Breast epithelium (tissue), 4 donors: ENCODE results near the gene INPP5E. TPM values are rescaled to one million over a fixed set of nuclear protein-coding genes. Genes with fewer than 3 reads are reported as not detected.

Experiments
- DNase-seq, 2 donors: peaks; one replicate each; pipeline ENCODE4 v3.0.0-alpha.2; 2019; ENCODE audit warnings: low spot score in 2 of 2
- H3K27ac ChIP-seq, 2 donors: fragments of 200-600 bp; sonication (generic) in 1 of 2; one replicate each; pipeline ENCODE4 v1.5.1; 2016 to 2019; ENCODE audit warnings: mild to moderate bottlenecking in 1 of 2
- H3K27me3 ChIP-seq, 2 donors: fragments of 200-600 bp; sonication (generic) in 1 of 2; one replicate each; pipeline versions ENCODE4 v1.5.1 to v1.6.0; 2017 to 2019; ENCODE audit warnings: control low read depth in 1 of 2, mild to moderate bottlenecking in 1 of 2
- H3K36me3 ChIP-seq: fragments of 200-600 bp; one replicate; pipeline ENCODE4 v1.5.1; 2019
- H3K4me1 ChIP-seq, 2 donors: fragments of 200-600 bp; sonication (generic); one replicate each; pipeline ENCODE4 v1.5.1; 2016 to 2019; ENCODE audit warnings: control low read depth in 1 of 2
- H3K4me3 ChIP-seq, 3 donors: fragments of 200-600 bp; sonication (generic); 1 replicate in 2 of 3; 2 replicates in 1 of 3; pipeline ENCODE4 v1.5.1; 2016 to 2019; ENCODE audit warnings: mild to moderate bottlenecking in 3 of 3, moderate library complexity in 2 of 3
- H3K9me3 ChIP-seq, 2 donors: fragments of 200-600 bp; sonication (generic) in 1 of 2; one replicate each; pipeline ENCODE4 v1.5.1; 2016 to 2019; ENCODE audit warnings: control low read depth in 1 of 2
- CTCF ChIP-seq, 3 donors: fragments of 450-650 bp; IDR thresholded peaks; one replicate each; pipeline ENCODE4 v1.5.1; 2016 to 2017; ENCODE audit warnings: antibody characterized with exemption in 3 of 3, mild to moderate bottlenecking in 3 of 3, moderate library complexity in 3 of 3
- POLR2A ChIP-seq: fragments of 450-650 bp; IDR thresholded peaks from one replicate; pipeline ENCODE4 v1.6.1; 2016; ENCODE audit warnings: antibody characterized with exemption, mild to moderate bottlenecking, moderate library complexity
- POLR2AphosphoS5 ChIP-seq, 3 donors: sonication (generic); formaldehyde crosslinking; IDR thresholded peaks; one replicate each; pipeline ENCODE4 v1.6.1; 2017; ENCODE audit warnings: antibody characterized with exemption in 3 of 3
- intact Hi-C: fragments of 100-400 bp; cut with DNase I; formaldehyde crosslinking; loops from one replicate; pipeline ENCODE4 v1.15.1; 2023; ENCODE audit warnings: low total_unique reads
- total RNA-seq, 3 donors: library from RNA; depleted of rRNA; stranded (reverse); fragments of >200 nt; gene quantifications; one replicate each; pipeline ENCODE4 v1.1.0, GENCODE V29; 2016

Gene INPP5E
- total RNA-seq, 3 donors from 2014 or later, result 6.2 to 8.5 (median 8.2) TPM

- Histone ChIP-seq H3K27me3 (no peaks in the 10 kb centered on the region), H3K27ac (no peak overlapping the region), H3K4me1 (no peaks in the 10 kb centered on the region), H3K9me3 (no peaks in the 10 kb centered on the region), H3K36me3 (peaks cover 20% of the 10 kb centered on the region), H3K4me3 (no peak overlapping the region)
- intact Hi-C loops, result no loop called here
- no peak for DNase-seq
- TF ChIP-seq CTCF (IDR thresholded peaks at IDR 0.05) (no peak), POLR2AphosphoS5 (IDR thresholded peaks at IDR 0.05) (no peak), POLR2A (no peak)
Measured at GRCh38 chr9:136465500-136466154, 26.0 kb upstream of the INPP5E start.

GRCh38 chr9:136464241-136464640 lies 24.6 kb upstream of the INPP5E start:
- no peak overlapping the region for H3K4me3 ChIP-seq
- H3K4me1 ChIP-seq, result no peaks in the 10 kb centered on the region
- peaks cover 26% of the 10 kb centered on the region for H3K36me3 ChIP-seq
- no peak for TF ChIP-seq CTCF (IDR thresholded peaks at IDR 0.05)
- TF ChIP-seq POLR2AphosphoS5 (IDR thresholded peaks at IDR 0.05), result no peak
- TF ChIP-seq POLR2A, result no peak
- intact Hi-C loops, result no loop called here
- H3K27ac ChIP-seq, result no peak overlapping the region
- no peaks in the 10 kb centered on the region for H3K27me3 ChIP-seq
- no peak for DNase-seq
- H3K9me3 ChIP-seq, result no peaks in the 10 kb centered on the region

- Histone ChIP-seq H3K36me3 (peaks cover 32% of the 10 kb centered on the region), H3K4me3 (no peak overlapping the region), H3K27me3 (no peaks in the 10 kb centered on the region), H3K4me1 (no peaks in the 10 kb centered on the region), H3K27ac (no peak overlapping the region), H3K9me3 (no peaks in the 10 kb centered on the region)
- DNase-seq, result no peak
- TF ChIP-seq POLR2A (no peak), POLR2AphosphoS5 (IDR thresholded peaks at IDR 0.05) (no peak), CTCF (IDR thresholded peaks at IDR 0.05) (no peak)
- intact Hi-C loops, result no loop called here
Measured at GRCh38 chr9:136463578-136463977, 23.9 kb upstream of the INPP5E start.

GRCh38 chr9:136462664-136463063 lies 23.0 kb upstream of the INPP5E start:
- Histone ChIP-seq H3K4me1 (no peaks in the 10 kb centered on the region), H3K27ac (no peak overlapping the region), H3K27me3 (no peaks in the 10 kb centered on the region), H3K36me3 (peaks cover 32% of the 10 kb centered on the region), H3K9me3 (no peaks in the 10 kb centered on the region), H3K4me3 (no peak overlapping the region)
- no peak for DNase-seq
- intact Hi-C loops, result no loop called here
- TF ChIP-seq POLR2A (no peak), POLR2AphosphoS5 (IDR thresholded peaks at IDR 0.05) (no peak), CTCF (IDR thresholded peaks at IDR 0.05) (no peak)

- Histone ChIP-seq H3K4me1 (no peaks in the 10 kb centered on the region), H3K36me3 (peaks cover 25% of the 10 kb centered on the region), H3K27ac (no peak overlapping the region), H3K27me3 (no peaks in the 10 kb centered on the region), H3K9me3 (no peaks in the 10 kb centered on the region), H3K4me3 (no peak overlapping the region)
- DNase-seq, result no peak
- intact Hi-C loops, result no loop called here
- TF ChIP-seq POLR2AphosphoS5 (IDR thresholded peaks at IDR 0.05), result no peak
- TF ChIP-seq POLR2A, result no peak
- no peak for TF ChIP-seq CTCF (IDR thresholded peaks at IDR 0.05)
Measured at GRCh38 chr9:136460772-136461325, 21.2 kb upstream of the INPP5E start.
